Thymus (tissue), 11 donors: Measurements from ENCODE around the gene ORC4. TPM values are rescaled to one million over a fixed set of nuclear protein-coding genes. Genes with fewer than 3 reads are reported as not detected.

Source experiments
- DNase-seq, 9 donors: peaks; one replicate each; pipeline ENCODE4 v3.0.0-alpha.2; 2013; ENCODE audit warnings: low spot score in 9 of 9, low read depth in 6 of 9, missing footprints in 1 of 9
- H3K27ac ChIP-seq, 2 donors: one replicate each; pipeline ENCODE4 v1.5.1; 2013; ENCODE audit warnings: control low read depth in 1 of 2, low read depth in 1 of 2, low read length in 1 of 2, mild to moderate bottlenecking in 1 of 2, moderate library complexity in 1 of 2
- H3K27me3 ChIP-seq, 2 donors: one replicate each; pipeline ENCODE4 v1.5.1; 2013; ENCODE audit warnings: low read length in 1 of 2; ENCODE audit not compliant: control insufficient read depth in 2 of 2, insufficient read depth in 1 of 2
- H3K36me3 ChIP-seq, 2 donors: one replicate each; pipeline ENCODE4 v1.5.1; 2013; ENCODE audit warnings: low read length in 1 of 2, mild to moderate bottlenecking in 1 of 2, moderate library complexity in 1 of 2; ENCODE audit not compliant: control insufficient read depth in 2 of 2, insufficient read depth in 2 of 2
- H3K4me1 ChIP-seq, 2 donors: one replicate each; pipeline ENCODE4 v1.5.1; 2013; ENCODE audit warnings: low read length in 2 of 2; ENCODE audit not compliant: control insufficient read depth in 2 of 2, insufficient read depth in 2 of 2
- H3K4me3 ChIP-seq, 2 donors: one replicate each; pipeline ENCODE4 v1.5.1; 2013; ENCODE audit warnings: low read length in 2 of 2, control low read depth in 1 of 2, mild to moderate bottlenecking in 1 of 2
- H3K9me3 ChIP-seq, 2 donors: one replicate each; pipeline ENCODE4 v1.5.1; 2013; ENCODE audit warnings: low read length in 1 of 2, mild to moderate bottlenecking in 1 of 2; ENCODE audit not compliant: control insufficient read depth in 2 of 2, insufficient read depth in 1 of 2
- WGBS: extraction: QIAGEN DNeasy Blood & Tissue Kit; methylation state at CpG from one replicate; pipeline ENCODE4 v1.1.7; 2013; 5-methylcytosine and 5-hydroxymethylcytosine counted together
- polyA plus RNA-seq: library from polyadenylated mRNA; stranded (reverse); fragments of 200-250 nt; gene quantifications from one replicate; pipeline ENCODE4 v1.2.3, GENCODE V29; 2013
- total RNA-seq: library from RNA; stranded (reverse); fragments of 120-200 nt; gene quantifications from one replicate; pipeline ENCODE4 v1.2.4, GENCODE V29; 2013
- donor health status: healthy.

ORC4 gene
- total and polyA plus RNA-seq, 2 donors: 22.8 to 44.7 TPM

- DNase-seq: no peak
- H3K4me3 ChIP-seq: no peak overlapping the region
- H3K36me3 ChIP-seq: no peaks in the 10 kb centered on the region
- H3K4me1 ChIP-seq: no peaks in the 10 kb centered on the region
- H3K9me3 ChIP-seq: no peaks in the 10 kb centered on the region
- no peaks in the 10 kb centered on the region for H3K27me3 ChIP-seq
- 100% methylated on average over 1 of the region's 1 CpG for WGBS
- no peak overlapping the region for H3K27ac ChIP-seq
Observed at GRCh38 chr2:148048475-148049221, 28.1 kb upstream of the ORC4 start.

- WGBS: 33% methylated on average over 1 of the region's 1 CpG
- H3K27ac ChIP-seq: no peak overlapping the region
- peak in 2 of 9 donors; percentile 20 to 41 for DNase-seq
- no peaks in the 10 kb centered on the region for H3K36me3 ChIP-seq
- no peaks in the 10 kb centered on the region for H3K9me3 ChIP-seq
- H3K4me3 ChIP-seq: no peak overlapping the region
- H3K27me3 ChIP-seq: no peaks in the 10 kb centered on the region
- H3K4me1 ChIP-seq: no peaks in the 10 kb centered on the region
Observed at GRCh38 chr2:148046802-148047201, 26.3 kb upstream of the ORC4 start.

GRCh38 chr2:148044322-148044721, 23.8 kb upstream of the ORC4 start:
- Histone ChIP-seq H3K36me3 (no peaks in the 10 kb centered on the region), H3K4me3 (no peak overlapping the region), H3K4me1 (no peaks in the 10 kb centered on the region), H3K27me3 (no peaks in the 10 kb centered on the region), H3K9me3 (no peaks in the 10 kb centered on the region), H3K27ac (no peak overlapping the region)
- DNase-seq: no peak
- WGBS: 97% methylated on average over 2 of the region's 2 CpGs

- WGBS: 97% methylated on average over 2 of the region's 2 CpGs
- H3K4me3 ChIP-seq: no peak overlapping the region
Observed at GRCh38 chr2:148042219-148042618, 21.7 kb upstream of the ORC4 start.

GRCh38 chr2:148039783-148040182, 19.2 kb upstream of the ORC4 start:
- no peak overlapping the region for H3K27ac ChIP-seq
- no peak for DNase-seq
- no peaks in the 10 kb centered on the region for H3K4me1 ChIP-seq
- H3K36me3 ChIP-seq: no peaks in the 10 kb centered on the region
- no peaks in the 10 kb centered on the region for H3K9me3 ChIP-seq
- 97% methylated on average over 1 of the region's 1 CpG for WGBS
- H3K4me3 ChIP-seq: no peak overlapping the region
- no peaks in the 10 kb centered on the region for H3K27me3 ChIP-seq

More at GRCh38 chr2:148042219-148042618, 21.7 kb upstream of the ORC4 start:
- no peaks in the 10 kb centered on the region for H3K9me3 ChIP-seq
- no peaks in the 10 kb centered on the region for H3K27me3 ChIP-seq
- no peaks in the 10 kb centered on the region for H3K4me1 ChIP-seq
- H3K36me3 ChIP-seq: no peaks in the 10 kb centered on the region
- no peak overlapping the region for H3K27ac ChIP-seq
- no peak for DNase-seq

- DNase-seq: no peak
- no peaks in the 10 kb centered on the region for H3K4me1 ChIP-seq
- no peaks in the 10 kb centered on the region for H3K27me3 ChIP-seq
- H3K27ac ChIP-seq: no peak overlapping the region
- 98% methylated on average over 4 of the region's 4 CpGs for WGBS
- no peak overlapping the region for H3K4me3 ChIP-seq
- no peaks in the 10 kb centered on the region for H3K36me3 ChIP-seq
- no peaks in the 10 kb centered on the region for H3K9me3 ChIP-seq
Observed at GRCh38 chr2:148032215-148032614, 11.7 kb upstream of the ORC4 start.

GRCh38 chr2:148031152-148031551, 10.6 kb upstream of the ORC4 start:
- Histone ChIP-seq H3K9me3 (no peaks in the 10 kb centered on the region), H3K4me3 (no peak overlapping the region), H3K4me1 (no peaks in the 10 kb centered on the region), H3K27ac (no peak overlapping the region), H3K27me3 (no peaks in the 10 kb centered on the region), H3K36me3 (no peaks in the 10 kb centered on the region)
- DNase-seq: no peak

GRCh38 chr2:148028781-148029180, 8.2 kb upstream of the ORC4 start:
- Histone ChIP-seq H3K27ac (no peak overlapping the region), H3K4me1 (peaks cover 0 to 1% of the 10 kb centered on the region in 2 donors), H3K36me3 (no peaks in the 10 kb centered on the region), H3K4me3 (no peak overlapping the region), H3K27me3 (no peaks in the 10 kb centered on the region), H3K9me3 (no peaks in the 10 kb centered on the region)
- DNase-seq: no peak
- WGBS: 98% methylated on average over 1 of the region's 1 CpG

- WGBS: 99% methylated on average over 1 of the region's 1 CpG
- Histone ChIP-seq H3K9me3 (no peaks in the 10 kb centered on the region), H3K27ac (no peak overlapping the region), H3K27me3 (no peaks in the 10 kb centered on the region), H3K4me1 (peaks cover 0 to 3% of the 10 kb centered on the region in 2 donors), H3K4me3 (no peak overlapping the region), H3K36me3 (no peaks in the 10 kb centered on the region)
- no peak for DNase-seq
Observed at GRCh38 chr2:148027822-148028221, 7.3 kb upstream of the ORC4 start.
